Nephron progenitor cell (in vitro differentiated cells): Measurements from ENCODE around the gene BICD1.

ENCODE experiments used
- DNase-seq: peaks from one replicate; pipeline ENCODE4 v3.0.0; 2021
- H3K27ac Mint-ChIP-seq: 2 replicates; pipeline ENCODE4 v1.8.0; 2021; ENCODE audit warnings: mild to moderate bottlenecking, moderate library complexity, mixed read lengths
- H3K27me3 Mint-ChIP-seq: 2 replicates; pipeline ENCODE4 v1.8.0; 2021; ENCODE audit warnings: mild to moderate bottlenecking, low read depth, mixed read lengths; ENCODE audit not compliant: poor library complexity
- H3K36me3 Mint-ChIP-seq: 2 replicates; pipeline ENCODE4 v1.8.0; 2021; ENCODE audit warnings: low read depth, mixed read lengths
- H3K4me1 Mint-ChIP-seq: 2 replicates; pipeline ENCODE4 v1.8.0; 2021; ENCODE audit warnings: mixed read lengths
- H3K4me3 Mint-ChIP-seq: 2 replicates; pipeline ENCODE4 v1.8.0; 2021; ENCODE audit warnings: mild to moderate bottlenecking, moderate library complexity, mixed read lengths
- H3K9me3 Mint-ChIP-seq: 2 replicates; pipeline ENCODE4 v1.8.0; 2021; ENCODE audit warnings: mild to moderate bottlenecking, moderate library complexity, mixed read lengths
- TF ChIP-seq, protein P1 (sequence below): fragments of 200-600 bp; sonication (generic); IDR thresholded peaks from 2 replicates; pipeline ENCODE4 v1.5.0; 2021; ENCODE audit warnings: antibody characterized with exemption

The BICD1 gene

DNA sequence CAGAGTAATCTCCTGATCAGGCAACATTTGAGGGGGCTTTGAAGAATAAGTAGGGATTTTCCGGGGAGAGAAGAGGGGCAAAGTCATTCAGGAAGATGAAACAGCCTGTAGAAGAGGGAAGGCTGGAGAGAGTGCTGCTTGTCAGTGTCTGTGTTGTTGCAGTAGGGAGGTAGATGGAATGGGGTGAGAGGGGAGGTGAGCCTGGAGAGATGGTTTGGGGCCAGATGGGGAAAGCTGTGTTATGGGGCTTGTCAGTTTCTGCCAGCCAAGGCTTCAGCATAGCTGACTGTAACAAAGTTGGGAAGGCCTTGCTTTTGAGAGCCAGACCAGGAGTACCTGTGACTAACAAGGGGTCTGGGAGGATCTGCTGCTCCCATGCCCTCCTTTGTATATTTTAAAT, 18.0 kb downstream of the BICD1 start:
- no peak overlapping the region for H3K4me3 Mint-ChIP-seq
- H3K27ac Mint-ChIP-seq = peak overlapping the region; percentile 14
- H3K27me3 Mint-ChIP-seq = no peaks in the 10 kb centered on the region
- DNase-seq = no peak
- TF ChIP-seq, protein P1, sequence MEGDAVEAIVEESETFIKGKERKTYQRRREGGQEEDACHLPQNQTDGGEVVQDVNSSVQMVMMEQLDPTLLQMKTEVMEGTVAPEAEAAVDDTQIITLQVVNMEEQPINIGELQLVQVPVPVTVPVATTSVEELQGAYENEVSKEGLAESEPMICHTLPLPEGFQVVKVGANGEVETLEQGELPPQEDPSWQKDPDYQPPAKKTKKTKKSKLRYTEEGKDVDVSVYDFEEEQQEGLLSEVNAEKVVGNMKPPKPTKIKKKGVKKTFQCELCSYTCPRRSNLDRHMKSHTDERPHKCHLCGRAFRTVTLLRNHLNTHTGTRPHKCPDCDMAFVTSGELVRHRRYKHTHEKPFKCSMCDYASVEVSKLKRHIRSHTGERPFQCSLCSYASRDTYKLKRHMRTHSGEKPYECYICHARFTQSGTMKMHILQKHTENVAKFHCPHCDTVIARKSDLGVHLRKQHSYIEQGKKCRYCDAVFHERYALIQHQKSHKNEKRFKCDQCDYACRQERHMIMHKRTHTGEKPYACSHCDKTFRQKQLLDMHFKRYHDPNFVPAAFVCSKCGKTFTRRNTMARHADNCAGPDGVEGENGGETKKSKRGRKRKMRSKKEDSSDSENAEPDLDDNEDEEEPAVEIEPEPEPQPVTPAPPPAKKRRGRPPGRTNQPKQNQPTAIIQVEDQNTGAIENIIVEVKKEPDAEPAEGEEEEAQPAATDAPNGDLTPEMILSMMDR = no peak
- peaks cover 11% of the 10 kb centered on the region for H3K36me3 Mint-ChIP-seq
- H3K9me3 Mint-ChIP-seq = no peaks in the 10 kb centered on the region
- H3K4me1 Mint-ChIP-seq = peaks cover 24% of the 10 kb centered on the region

GRCh38 chr12:32125455-32126084, 18.9 kb downstream of the BICD1 start:
- Mint-ChIP-seq H3K4me1 (peaks cover 18% of the 10 kb centered on the region), H3K4me3 (no peak overlapping the region), H3K9me3 (no peaks in the 10 kb centered on the region), H3K36me3 (peaks cover 14% of the 10 kb centered on the region), H3K27me3 (no peaks in the 10 kb centered on the region), H3K27ac (no peak overlapping the region)
- TF ChIP-seq, protein P1 = no peak
- DNase-seq = no peak

DNA sequence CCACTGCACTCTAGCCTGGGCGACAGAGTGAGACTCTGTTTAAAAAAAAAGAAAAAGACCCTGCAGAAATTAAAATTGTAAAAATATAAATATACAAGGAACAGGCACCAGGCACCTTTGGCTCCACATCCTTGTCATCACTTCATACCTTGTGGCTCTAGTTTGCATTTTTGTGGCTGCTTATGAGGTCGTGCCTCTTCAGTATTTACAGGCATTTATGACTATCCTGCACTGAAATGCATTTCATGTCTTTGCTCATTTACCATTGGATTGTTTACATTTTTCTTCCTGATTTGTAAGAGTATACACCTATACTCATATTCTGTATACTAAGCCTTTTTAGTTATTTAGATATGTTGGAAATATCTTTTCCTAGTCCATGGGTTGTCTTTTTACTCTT, 20.1 kb downstream of the BICD1 start:
- H3K4me3 Mint-ChIP-seq = no peak overlapping the region
- peaks cover 20% of the 10 kb centered on the region for H3K4me1 Mint-ChIP-seq
- TF ChIP-seq, protein P1 = no peak
- H3K36me3 Mint-ChIP-seq = peaks cover 21% of the 10 kb centered on the region
- DNase-seq = no peak
- no peaks in the 10 kb centered on the region for H3K9me3 Mint-ChIP-seq
- no peak overlapping the region for H3K27ac Mint-ChIP-seq
- H3K27me3 Mint-ChIP-seq = no peaks in the 10 kb centered on the region

DNA sequence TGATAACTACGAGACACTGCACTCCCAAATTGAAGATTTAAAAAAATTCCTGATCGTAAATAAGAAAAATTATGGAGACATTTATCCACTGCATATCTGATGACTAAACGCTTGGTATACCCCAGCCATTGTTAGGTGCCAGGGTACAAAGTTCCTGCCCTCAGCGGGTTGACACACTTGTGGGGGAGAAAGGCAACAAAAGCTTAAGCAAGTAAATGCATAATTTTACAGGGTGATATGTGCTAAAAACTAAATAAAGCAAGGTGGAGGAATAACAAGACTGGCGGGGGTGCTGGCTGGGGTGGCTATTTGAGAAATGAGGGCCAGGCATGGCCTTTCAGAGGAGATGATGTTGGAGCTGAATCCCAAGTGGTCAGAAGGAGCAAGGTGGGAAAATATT, 25.0 kb downstream of the BICD1 start:
- Mint-ChIP-seq H3K9me3 (no peaks in the 10 kb centered on the region), H3K4me1 (peaks cover 23% of the 10 kb centered on the region), H3K36me3 (peaks cover 24% of the 10 kb centered on the region), H3K27ac (no peak overlapping the region), H3K4me3 (no peak overlapping the region), H3K27me3 (no peaks in the 10 kb centered on the region)
- no peak for DNase-seq
- TF ChIP-seq, protein P1 = no peak

GRCh38 chr12:32134101-32134888, 27.6 kb downstream of the BICD1 start:
- Mint-ChIP-seq H3K27me3 (no peaks in the 10 kb centered on the region), H3K27ac (peak overlapping the region; percentile 68), H3K4me3 (no peak overlapping the region), H3K4me1 (peaks cover 32% of the 10 kb centered on the region), H3K9me3 (no peaks in the 10 kb centered on the region), H3K36me3 (peaks cover 23% of the 10 kb centered on the region)
- DNase-seq = no peak
- TF ChIP-seq, protein P1 = no peak

DNA sequence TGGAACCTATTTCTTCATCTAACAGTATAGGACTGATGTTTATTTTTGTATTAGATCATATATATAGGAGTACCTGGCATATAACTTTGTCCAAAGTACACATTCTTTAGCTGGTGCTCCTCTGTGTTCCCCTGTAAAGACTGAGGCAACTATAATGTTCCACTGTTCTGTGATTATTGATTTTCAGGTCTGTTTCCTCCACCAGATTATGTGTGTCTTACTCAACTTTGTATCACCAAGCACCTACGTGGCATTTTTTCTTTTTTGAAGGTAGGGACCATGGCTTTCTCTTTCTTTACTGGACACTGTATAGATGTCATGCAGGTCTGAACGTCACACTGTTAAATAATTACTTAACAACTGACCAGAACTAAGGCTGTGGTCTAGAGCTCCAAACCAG, 29.3 kb downstream of the BICD1 start:
- H3K4me1 Mint-ChIP-seq = peaks cover 49% of the 10 kb centered on the region
- peak overlapping the region; percentile 53 for H3K27ac Mint-ChIP-seq
- H3K9me3 Mint-ChIP-seq = no peaks in the 10 kb centered on the region
- DNase-seq = no peak
- H3K36me3 Mint-ChIP-seq = peaks cover 10% of the 10 kb centered on the region
- no peaks in the 10 kb centered on the region for H3K27me3 Mint-ChIP-seq
- TF ChIP-seq, protein P1 = no peak
- H3K4me3 Mint-ChIP-seq = no peak overlapping the region
